Natural killer cell (primary cell): ENCODE data around the gene DSCAML1. TPM values are rescaled to one million over a fixed set of nuclear protein-coding genes. Genes with fewer than 3 reads are reported as not detected.

Source experiments
- ATAC-seq, 3 donors: fragments of 150-1000 bp in 2 of 3; fragments of 200-7000 bp in 1 of 3; cut with Tn5 transposase; 1 replicate in 1 of 3; 2 replicates in 2 of 3; pipeline ENCODE4 v1.10.0; 2021; ENCODE audit warnings: mild to moderate bottlenecking in 2 of 3, moderate library complexity in 2 of 3
- DNase-seq, 2 donors: peaks; one replicate each; pipeline versions ENCODE4 v3.0.0 to v3.0.0-alpha.2; 2013 to 2021; ENCODE audit warnings: mixed read lengths in 1 of 2
- H3K27ac ChIP-seq: one replicate; pipeline ENCODE4 v1.5.1; 2013; ENCODE audit warnings: mild to moderate bottlenecking, low read length
- H3K27me3 ChIP-seq: one replicate; pipeline ENCODE4 v1.6.1; 2013; ENCODE audit warnings: low read length; ENCODE audit not compliant: control insufficient read depth, insufficient read depth
- H3K36me3 ChIP-seq: one replicate; pipeline ENCODE4 v1.6.1; 2013; ENCODE audit warnings: low read length; ENCODE audit not compliant: control insufficient read depth, insufficient read depth
- H3K4me1 ChIP-seq: one replicate; pipeline ENCODE4 v1.6.1; 2013; ENCODE audit warnings: low read length; ENCODE audit not compliant: control insufficient read depth, insufficient read depth
- H3K4me3 ChIP-seq: one replicate; pipeline ENCODE4 v1.5.1; 2013; ENCODE audit warnings: low read length
- H3K9me3 ChIP-seq: one replicate; pipeline ENCODE4 v1.6.1; 2013; ENCODE audit warnings: low read length; ENCODE audit not compliant: control insufficient read depth, insufficient read depth
- H3K27ac Mint-ChIP-seq, 2 donors: one replicate each; pipeline ENCODE4 v1.8.0; 2022; ENCODE audit warnings: mild to moderate bottlenecking in 2 of 2, mixed read lengths in 2 of 2, moderate library complexity in 1 of 2
- H3K27me3 Mint-ChIP-seq, 2 donors: one replicate each; pipeline ENCODE4 v1.8.0; 2022; ENCODE audit warnings: low read depth in 2 of 2, mixed read lengths in 2 of 2
- H3K36me3 Mint-ChIP-seq: one replicate; pipeline ENCODE4 v1.8.0; 2022; ENCODE audit warnings: mixed read lengths
- H3K4me1 Mint-ChIP-seq, 2 donors: one replicate each; pipeline ENCODE4 v1.8.0; 2022; ENCODE audit warnings: mixed read lengths in 2 of 2
- H3K4me3 Mint-ChIP-seq: one replicate; pipeline ENCODE4 v1.8.0; 2022; ENCODE audit warnings: mild to moderate bottlenecking, moderate library complexity, mixed read lengths
- H3K9me3 Mint-ChIP-seq, 2 donors: one replicate each; pipeline ENCODE4 v1.8.0; 2022; ENCODE audit warnings: mixed read lengths in 2 of 2
- WGBS: methylation state at CpG from one replicate; pipeline ENCODE4 v1.1.7; 2013; ENCODE audit warnings: missing lambda C conversion rate; ENCODE audit not compliant: insufficient coverage; 5-methylcytosine and 5-hydroxymethylcytosine counted together
- intact Hi-C: fragments of 100-400 bp; cut with micrococcal nuclease; formaldehyde crosslinking; loops from one replicate; pipeline ENCODE4 v1.14.2; 2022
- total RNA-seq, 4 donors: library from RNA; stranded (reverse); fragments of 120-200 nt in 1 of 4; gene quantifications; one replicate each; pipeline versions ENCODE4 v1.2.3 to v1.2.4, GENCODE V29; 2013 to 2022
- TF ChIP-seq, protein P1 (sequence below): fragments of 200-600 bp; IDR thresholded peaks from one replicate; pipeline ENCODE4 v1.8.0; 2022; ENCODE audit warnings: antibody characterized with exemption

The DSCAML1 gene
- total RNA-seq, 3 donors from 2014 or later (not counting 1 experiment from before 2014, with no cell fraction given), result 0.66 TPM; not detected in 2

DNA sequence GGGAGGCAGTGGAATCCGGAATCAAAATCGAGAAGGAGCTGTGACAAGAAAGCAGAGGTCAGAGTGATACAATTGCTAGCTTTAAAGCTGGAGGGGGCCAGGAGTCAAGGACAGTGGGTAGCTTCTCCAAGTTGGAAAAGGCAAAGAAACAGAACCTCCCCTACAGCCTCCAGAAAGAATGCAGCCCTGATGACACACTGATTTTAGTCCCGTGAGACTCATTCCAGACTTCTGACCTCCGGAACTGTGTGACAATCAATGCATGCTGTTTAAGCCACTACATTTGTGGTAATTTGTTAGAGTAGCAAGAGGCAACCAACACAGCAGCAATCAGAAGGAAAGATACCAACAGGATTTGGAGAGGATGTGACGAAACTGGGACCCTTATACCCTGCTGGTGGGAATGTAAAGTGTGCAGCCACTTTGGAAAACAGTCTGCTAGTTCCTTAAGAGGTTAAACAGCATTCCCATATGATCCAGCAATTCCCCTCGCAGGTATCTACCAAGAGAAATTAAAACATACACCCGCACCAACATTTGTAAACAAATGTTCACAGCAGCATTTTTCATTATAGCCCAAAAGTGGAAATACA is 66.7 kb downstream of the DSCAML1 start:
- Histone ChIP-seq H3K4me3 (no peak overlapping the region), H3K27me3 (no peaks in the 10 kb centered on the region)
- no peak for DNase-seq

DNA sequence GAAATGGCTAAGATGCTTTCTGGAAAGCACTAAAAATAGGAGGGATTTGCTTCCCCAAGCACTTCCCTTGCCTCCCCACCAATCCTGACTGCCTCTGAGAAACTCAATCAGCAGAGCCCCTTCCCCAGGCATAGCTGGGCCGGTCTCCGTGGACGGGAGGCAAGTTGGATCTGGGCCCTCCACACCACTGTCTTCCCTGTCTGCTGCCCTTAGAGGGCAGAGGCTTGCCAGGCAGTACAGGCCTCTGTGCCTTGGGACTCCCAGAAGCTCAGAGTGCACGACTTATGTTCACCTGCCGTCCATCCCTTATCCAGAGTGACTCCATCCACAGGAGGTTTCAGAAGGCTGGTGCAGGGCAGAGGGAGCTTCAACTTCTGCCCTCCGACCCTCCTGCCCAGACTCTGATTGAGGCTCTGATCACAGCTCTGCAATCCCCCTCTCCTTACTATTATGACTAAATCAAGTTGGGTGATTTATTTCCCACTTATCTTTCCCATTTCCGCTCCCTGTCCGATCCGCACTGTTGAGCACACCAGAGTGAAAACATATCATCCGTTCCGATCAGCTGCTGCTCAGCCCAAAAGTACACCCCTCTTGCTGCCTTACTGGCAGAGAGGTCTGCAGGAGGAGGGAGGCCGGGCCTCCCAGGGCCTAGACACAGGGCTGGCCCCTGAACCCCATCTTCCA is 71.8 kb downstream of the DSCAML1 start:
- intact Hi-C loops, result no loop called here
- H3K4me1 Mint-ChIP-seq, result no peaks in the 10 kb centered on the region
- Histone ChIP-seq H3K27me3 (no peaks in the 10 kb centered on the region), H3K4me3 (no peak overlapping the region), H3K9me3 (no peaks in the 10 kb centered on the region), H3K36me3 (no peaks in the 10 kb centered on the region), H3K27ac (no peak overlapping the region), H3K4me1 (no peaks in the 10 kb centered on the region)
- no peaks in the 10 kb centered on the region for H3K36me3 Mint-ChIP-seq
- H3K4me3 Mint-ChIP-seq, result no peak overlapping the region
- peaks cover 7 to 14% of the 10 kb centered on the region in 2 donors for H3K27me3 Mint-ChIP-seq
- WGBS, result 82% methylated on average over 11 of the region's 12 CpGs
- TF ChIP-seq, protein P1, sequence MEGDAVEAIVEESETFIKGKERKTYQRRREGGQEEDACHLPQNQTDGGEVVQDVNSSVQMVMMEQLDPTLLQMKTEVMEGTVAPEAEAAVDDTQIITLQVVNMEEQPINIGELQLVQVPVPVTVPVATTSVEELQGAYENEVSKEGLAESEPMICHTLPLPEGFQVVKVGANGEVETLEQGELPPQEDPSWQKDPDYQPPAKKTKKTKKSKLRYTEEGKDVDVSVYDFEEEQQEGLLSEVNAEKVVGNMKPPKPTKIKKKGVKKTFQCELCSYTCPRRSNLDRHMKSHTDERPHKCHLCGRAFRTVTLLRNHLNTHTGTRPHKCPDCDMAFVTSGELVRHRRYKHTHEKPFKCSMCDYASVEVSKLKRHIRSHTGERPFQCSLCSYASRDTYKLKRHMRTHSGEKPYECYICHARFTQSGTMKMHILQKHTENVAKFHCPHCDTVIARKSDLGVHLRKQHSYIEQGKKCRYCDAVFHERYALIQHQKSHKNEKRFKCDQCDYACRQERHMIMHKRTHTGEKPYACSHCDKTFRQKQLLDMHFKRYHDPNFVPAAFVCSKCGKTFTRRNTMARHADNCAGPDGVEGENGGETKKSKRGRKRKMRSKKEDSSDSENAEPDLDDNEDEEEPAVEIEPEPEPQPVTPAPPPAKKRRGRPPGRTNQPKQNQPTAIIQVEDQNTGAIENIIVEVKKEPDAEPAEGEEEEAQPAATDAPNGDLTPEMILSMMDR, result no peak
- DNase-seq (no peak), ATAC-seq (no peak)
- H3K9me3 Mint-ChIP-seq, result no peaks in the 10 kb centered on the region
- H3K27ac Mint-ChIP-seq, result no peak overlapping the region

More for the DNA sequence above, 66.7 kb downstream of the DSCAML1 start:
- Mint-ChIP-seq H3K4me3 (no peak overlapping the region), H3K4me1 (no peaks in the 10 kb centered on the region), H3K9me3 (no peaks in the 10 kb centered on the region), H3K27me3 (peaks cover 9 to 11% of the 10 kb centered on the region in 2 donors), H3K36me3 (no peaks in the 10 kb centered on the region), H3K27ac (no peak overlapping the region)
- Histone ChIP-seq H3K27ac (no peak overlapping the region), H3K4me1 (no peaks in the 10 kb centered on the region), H3K36me3 (no peaks in the 10 kb centered on the region), H3K9me3 (no peaks in the 10 kb centered on the region)
- no peak for ATAC-seq
- 85% methylated on average over 7 of the region's 7 CpGs for WGBS
- TF ChIP-seq, protein P1, result no peak
- intact Hi-C loops, result no loop called here

DNA sequence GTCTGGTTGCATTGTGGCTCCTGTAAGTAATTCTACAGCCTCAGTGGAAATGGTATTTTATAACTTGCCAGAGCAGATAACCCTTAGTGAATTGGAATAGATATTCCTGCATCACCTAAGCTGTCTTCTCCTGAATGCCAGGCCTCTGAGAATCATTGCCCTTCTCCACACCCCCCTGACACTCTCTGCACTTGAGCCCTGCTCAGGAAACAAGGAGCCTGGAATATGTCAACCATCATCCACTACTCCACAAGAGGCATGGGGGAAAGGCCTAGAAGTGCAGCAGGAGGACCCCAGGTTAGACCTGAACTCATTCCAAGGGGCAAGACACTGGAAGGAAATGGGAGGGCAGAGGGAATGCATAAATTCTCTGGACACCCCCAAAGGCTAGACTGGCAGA is 72.4 kb downstream of the DSCAML1 start:
- Histone ChIP-seq H3K9me3 (no peaks in the 10 kb centered on the region), H3K27me3 (no peaks in the 10 kb centered on the region), H3K4me3 (no peak overlapping the region), H3K4me1 (no peaks in the 10 kb centered on the region), H3K36me3 (no peaks in the 10 kb centered on the region), H3K27ac (no peak overlapping the region)
- H3K4me1 Mint-ChIP-seq, result no peaks in the 10 kb centered on the region
- peaks cover 7 to 14% of the 10 kb centered on the region in 2 donors for H3K27me3 Mint-ChIP-seq
- H3K36me3 Mint-ChIP-seq, result no peaks in the 10 kb centered on the region
- DNase-seq, result no peak
- no peak overlapping the region for H3K4me3 Mint-ChIP-seq
- H3K27ac Mint-ChIP-seq, result no peak overlapping the region
- TF ChIP-seq, protein P1, result no peak
- intact Hi-C loops, result no loop called here
- no peaks in the 10 kb centered on the region for H3K9me3 Mint-ChIP-seq
- ATAC-seq, result no peak

DNA sequence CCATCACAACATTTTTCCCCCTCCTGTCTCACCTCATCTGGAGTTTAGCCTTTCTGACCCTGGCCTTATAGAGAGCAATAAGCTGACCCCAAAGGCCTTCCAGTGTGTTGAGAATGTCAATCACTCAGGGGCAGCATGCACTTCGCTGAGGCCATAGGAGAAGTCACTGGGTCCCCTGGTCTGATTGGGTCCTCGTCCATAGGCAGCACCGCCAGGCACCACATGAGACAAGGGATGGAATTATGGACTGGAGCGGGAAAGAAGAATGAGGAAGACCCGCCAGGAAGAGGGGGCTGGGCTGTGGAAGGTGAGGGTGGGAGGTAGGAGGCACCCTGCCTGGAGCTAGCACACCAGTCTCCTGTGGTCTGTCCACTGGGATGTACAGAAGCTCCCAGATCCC is 72.9 kb downstream of the DSCAML1 start:
- Mint-ChIP-seq H3K27ac (no peak overlapping the region), H3K9me3 (no peaks in the 10 kb centered on the region), H3K4me1 (no peaks in the 10 kb centered on the region), H3K36me3 (no peaks in the 10 kb centered on the region), H3K4me3 (no peak overlapping the region), H3K27me3 (peaks cover 7 to 14% of the 10 kb centered on the region in 2 donors)
- Histone ChIP-seq H3K4me1 (no peaks in the 10 kb centered on the region), H3K36me3 (no peaks in the 10 kb centered on the region), H3K9me3 (no peaks in the 10 kb centered on the region), H3K27ac (no peak overlapping the region), H3K27me3 (no peaks in the 10 kb centered on the region), H3K4me3 (no peak overlapping the region)
- TF ChIP-seq, protein P1, result no peak
- 87% methylated on average over 5 of the region's 5 CpGs for WGBS
- intact Hi-C loops, result no loop called here
- DNase-seq (no peak), ATAC-seq (no peak)
